ENCODE measurements around the gene INSYN1.

DNA sequence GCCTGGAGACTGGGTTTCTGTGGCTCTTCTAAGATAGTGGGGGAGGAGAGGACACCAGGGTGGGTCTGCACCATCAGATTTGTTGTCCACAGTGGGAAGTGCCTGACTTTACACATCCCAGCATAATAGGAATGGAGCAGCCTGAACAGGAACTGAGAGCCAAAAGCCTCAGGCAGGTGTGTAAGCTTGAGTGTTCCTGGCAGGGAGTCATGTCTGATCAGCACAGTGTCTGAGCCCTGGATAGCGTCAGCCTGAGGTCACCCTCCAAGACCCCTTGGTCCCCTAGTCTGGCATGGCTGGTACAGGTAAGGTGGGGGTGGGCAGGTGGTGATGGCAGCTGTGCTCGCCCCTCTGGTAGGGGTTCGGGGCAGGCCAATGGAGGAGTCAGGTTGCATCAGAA, 20.2 kb downstream of the INSYN1 start:
- TF ChIP-seq, protein P1, sequence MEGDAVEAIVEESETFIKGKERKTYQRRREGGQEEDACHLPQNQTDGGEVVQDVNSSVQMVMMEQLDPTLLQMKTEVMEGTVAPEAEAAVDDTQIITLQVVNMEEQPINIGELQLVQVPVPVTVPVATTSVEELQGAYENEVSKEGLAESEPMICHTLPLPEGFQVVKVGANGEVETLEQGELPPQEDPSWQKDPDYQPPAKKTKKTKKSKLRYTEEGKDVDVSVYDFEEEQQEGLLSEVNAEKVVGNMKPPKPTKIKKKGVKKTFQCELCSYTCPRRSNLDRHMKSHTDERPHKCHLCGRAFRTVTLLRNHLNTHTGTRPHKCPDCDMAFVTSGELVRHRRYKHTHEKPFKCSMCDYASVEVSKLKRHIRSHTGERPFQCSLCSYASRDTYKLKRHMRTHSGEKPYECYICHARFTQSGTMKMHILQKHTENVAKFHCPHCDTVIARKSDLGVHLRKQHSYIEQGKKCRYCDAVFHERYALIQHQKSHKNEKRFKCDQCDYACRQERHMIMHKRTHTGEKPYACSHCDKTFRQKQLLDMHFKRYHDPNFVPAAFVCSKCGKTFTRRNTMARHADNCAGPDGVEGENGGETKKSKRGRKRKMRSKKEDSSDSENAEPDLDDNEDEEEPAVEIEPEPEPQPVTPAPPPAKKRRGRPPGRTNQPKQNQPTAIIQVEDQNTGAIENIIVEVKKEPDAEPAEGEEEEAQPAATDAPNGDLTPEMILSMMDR (IDR thresholded peaks at IDR 0.05): no peak
- TF ChIP-seq POLR2A (IDR thresholded peaks at IDR 0.05): no peak

Measured in uterus (tissue), 2 donors.